ENCODE data around the gene RFC4. TPM values are rescaled to one million over a fixed set of nuclear protein-coding genes. Genes with fewer than 3 reads are reported as not detected.
"Not testable (repeated sequence)": the region's sequence is repeated elsewhere in the genome, so short reads cannot be mapped to it uniquely, and the experiment has no call there.

RFC4 gene
- total and polyA plus RNA-seq, 2 experiments from 2014 or later, result 73.3 to 107 TPM

DNA sequence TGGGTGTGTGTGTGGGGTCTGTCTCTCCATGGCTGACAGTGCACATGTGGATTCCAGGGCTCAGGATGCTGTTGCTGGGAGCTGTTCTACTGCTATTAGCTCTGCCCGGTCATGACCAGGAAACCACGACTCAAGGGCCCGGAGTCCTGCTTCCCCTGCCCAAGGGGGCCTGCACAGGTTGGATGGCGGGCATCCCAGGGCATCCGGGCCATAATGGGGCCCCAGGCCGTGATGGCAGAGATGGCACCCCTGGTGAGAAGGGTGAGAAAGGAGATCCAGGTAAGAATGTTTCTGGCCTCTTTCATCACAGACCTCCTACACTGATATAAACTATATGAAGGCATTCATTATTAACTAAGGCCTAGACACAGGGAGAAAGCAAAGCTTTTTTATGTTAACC, 46.7 kb upstream of the RFC4 start (continued):
- TF ChIP-seq, protein P1, sequence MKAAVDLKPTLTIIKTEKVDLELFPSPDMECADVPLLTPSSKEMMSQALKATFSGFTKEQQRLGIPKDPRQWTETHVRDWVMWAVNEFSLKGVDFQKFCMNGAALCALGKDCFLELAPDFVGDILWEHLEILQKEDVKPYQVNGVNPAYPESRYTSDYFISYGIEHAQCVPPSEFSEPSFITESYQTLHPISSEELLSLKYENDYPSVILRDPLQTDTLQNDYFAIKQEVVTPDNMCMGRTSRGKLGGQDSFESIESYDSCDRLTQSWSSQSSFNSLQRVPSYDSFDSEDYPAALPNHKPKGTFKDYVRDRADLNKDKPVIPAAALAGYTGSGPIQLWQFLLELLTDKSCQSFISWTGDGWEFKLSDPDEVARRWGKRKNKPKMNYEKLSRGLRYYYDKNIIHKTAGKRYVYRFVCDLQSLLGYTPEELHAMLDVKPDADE (IDR thresholded peaks at IDR 0.05), result no peak

DNA sequence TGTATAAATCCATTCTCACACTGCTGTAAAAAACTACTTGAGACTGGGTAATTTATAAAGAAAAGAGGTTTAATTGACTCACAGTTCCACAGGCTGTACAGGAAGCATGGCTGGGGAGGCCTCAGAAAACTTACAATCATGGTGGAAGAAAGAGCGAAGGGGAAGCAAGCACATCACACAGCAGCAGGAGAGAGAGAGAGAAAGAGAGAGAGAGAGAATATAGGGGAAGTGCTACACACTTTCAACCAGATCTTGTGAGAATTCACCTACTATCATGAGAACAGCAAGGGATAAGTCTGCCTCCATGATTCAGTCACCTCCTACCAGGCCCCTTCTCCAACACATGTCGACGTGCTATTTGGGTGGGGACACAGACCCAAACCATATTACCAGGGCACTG, 45.6 kb upstream of the RFC4 start:
- not testable (repeated sequence) for DNase-seq (ENCODE audit: low spot score); H3K4me2 ChIP-seq; H3K27me3 Mint-ChIP-seq (ENCODE audit: insufficient read depth, low read depth, poor library complexity); H3F3A ChIP-seq (replicated peaks; ENCODE audit: low read depth); H3K4me1 Mint-ChIP-seq; H3K27me3 ChIP-seq (ENCODE audit: insufficient read depth); ATAC-seq; H3K4me3 Mint-ChIP-seq; H2AFZ ChIP-seq; H4K20me1 ChIP-seq (replicated peaks; ENCODE audit: insufficient read depth); H3K4me3 ChIP-seq; H3K9me3 Mint-ChIP-seq; H3K27ac ChIP-seq (ENCODE audit: low read depth); H3K27ac Mint-ChIP-seq; H3K36me3 ChIP-seq (ENCODE audit: insufficient read depth); H3K9me2 ChIP-seq (ENCODE audit: insufficient read depth); H3K36me3 Mint-ChIP-seq (ENCODE audit: low read depth); H3K79me2 ChIP-seq (replicated peaks; ENCODE audit: insufficient read depth); H3K4me1 ChIP-seq (ENCODE audit: insufficient read depth)

DNA sequence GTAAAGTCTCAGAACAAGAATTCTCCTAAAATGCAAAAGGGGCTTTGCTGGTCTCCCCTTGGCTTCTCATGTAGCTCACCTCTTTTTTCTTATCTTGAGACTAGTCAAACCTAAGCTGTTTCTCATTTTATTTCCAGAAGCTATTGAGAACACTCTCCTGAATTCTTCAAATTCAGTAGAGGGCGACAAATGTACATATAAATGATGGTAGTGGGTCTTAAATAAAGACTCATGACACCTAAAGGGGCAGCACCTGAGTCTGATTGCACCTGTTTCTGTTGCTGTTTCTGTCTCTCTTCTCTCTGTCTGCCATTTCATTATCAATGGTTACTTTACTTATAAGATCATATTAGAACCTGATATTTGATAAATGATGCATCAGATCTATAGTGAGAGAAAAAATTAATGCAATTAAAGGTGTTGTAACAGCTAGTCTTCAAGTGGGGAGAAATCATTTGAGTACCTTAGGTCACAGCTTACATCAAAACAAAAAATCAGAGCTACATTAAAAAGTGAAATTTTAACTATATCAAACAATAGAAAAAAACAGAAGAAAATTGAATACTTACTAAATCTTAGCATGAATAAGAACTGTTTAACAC, 43.2 kb upstream of the RFC4 start:
- DNase-seq (ENCODE audit: low spot score) (peak; percentile 81), ATAC-seq (peak; percentile 93)
- Histone ChIP-seq H3K4me1 (ENCODE audit: insufficient read depth) (no peaks in the 10 kb centered on the region), H3K4me3 (no peak overlapping the region), H3K79me2 (replicated peaks; ENCODE audit: insufficient read depth) (no peaks in the 10 kb centered on the region), H3F3A (replicated peaks; ENCODE audit: low read depth) (no peaks in the 10 kb centered on the region), H3K4me2 (no peak overlapping the region), H3K36me3 (ENCODE audit: insufficient read depth) (no peaks in the 10 kb centered on the region), H3K9me2 (ENCODE audit: insufficient read depth) (peaks cover 8% of the 10 kb centered on the region; the same call in 1 of the 2 replicates), H3K27ac (ENCODE audit: low read depth) (no peak overlapping the region), H3K27me3 (ENCODE audit: insufficient read depth) (no peaks in the 10 kb centered on the region), H2AFZ (no peak overlapping the region), H4K20me1 (replicated peaks; ENCODE audit: insufficient read depth) (no peaks in the 10 kb centered on the region)
- Mint-ChIP-seq H3K36me3 (ENCODE audit: low read depth) (no peaks in the 10 kb centered on the region), H3K27ac (no peak overlapping the region), H3K9me3 (no peaks in the 10 kb centered on the region), H3K4me3 (no peak overlapping the region), H3K27me3 (ENCODE audit: insufficient read depth, low read depth, poor library complexity) (no peaks in the 10 kb centered on the region), H3K4me1 (no peaks in the 10 kb centered on the region; the same call in 2 of the 3 replicates)
- TF ChIP-seq ZNF114 (CRISPR knock-in tag; IDR thresholded peaks at IDR 0.05) (no peak), STAT1 (IDR thresholded peaks at IDR 0.05; ENCODE audit: unreplicated experiment) (no peak), NANOG (IDR thresholded peaks at IDR 0.05; ENCODE audit: borderline replicate concordance) (0 out of 2 replicates have a peak, but pooled peaks have one; percentile 10), EZH2 (IDR thresholded peaks at IDR 0.05; ENCODE audit: low read depth, unreplicated experiment) (no peak), CREB1 (CRISPR knock-in tag; IDR thresholded peaks at IDR 0.05; ENCODE audit: low read depth) (no peak), EZH2phosphoT487 (IDR thresholded peaks at IDR 0.05; ENCODE audit: unreplicated experiment) (no peak), ZNF331 (CRISPR knock-in tag; IDR thresholded peaks at IDR 0.05; ENCODE audit: low read depth) (no peak)
- TF ChIP-seq, protein P1 (IDR thresholded peaks at IDR 0.05), result no peak
- TF ChIP-seq, protein P2, sequence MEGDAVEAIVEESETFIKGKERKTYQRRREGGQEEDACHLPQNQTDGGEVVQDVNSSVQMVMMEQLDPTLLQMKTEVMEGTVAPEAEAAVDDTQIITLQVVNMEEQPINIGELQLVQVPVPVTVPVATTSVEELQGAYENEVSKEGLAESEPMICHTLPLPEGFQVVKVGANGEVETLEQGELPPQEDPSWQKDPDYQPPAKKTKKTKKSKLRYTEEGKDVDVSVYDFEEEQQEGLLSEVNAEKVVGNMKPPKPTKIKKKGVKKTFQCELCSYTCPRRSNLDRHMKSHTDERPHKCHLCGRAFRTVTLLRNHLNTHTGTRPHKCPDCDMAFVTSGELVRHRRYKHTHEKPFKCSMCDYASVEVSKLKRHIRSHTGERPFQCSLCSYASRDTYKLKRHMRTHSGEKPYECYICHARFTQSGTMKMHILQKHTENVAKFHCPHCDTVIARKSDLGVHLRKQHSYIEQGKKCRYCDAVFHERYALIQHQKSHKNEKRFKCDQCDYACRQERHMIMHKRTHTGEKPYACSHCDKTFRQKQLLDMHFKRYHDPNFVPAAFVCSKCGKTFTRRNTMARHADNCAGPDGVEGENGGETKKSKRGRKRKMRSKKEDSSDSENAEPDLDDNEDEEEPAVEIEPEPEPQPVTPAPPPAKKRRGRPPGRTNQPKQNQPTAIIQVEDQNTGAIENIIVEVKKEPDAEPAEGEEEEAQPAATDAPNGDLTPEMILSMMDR (conservative IDR thresholded peaks at IDR 0.05; ENCODE audit: low read depth in 2 of 2), result peak; percentile 70 to 75
- TF ChIP-seq, protein P3, sequence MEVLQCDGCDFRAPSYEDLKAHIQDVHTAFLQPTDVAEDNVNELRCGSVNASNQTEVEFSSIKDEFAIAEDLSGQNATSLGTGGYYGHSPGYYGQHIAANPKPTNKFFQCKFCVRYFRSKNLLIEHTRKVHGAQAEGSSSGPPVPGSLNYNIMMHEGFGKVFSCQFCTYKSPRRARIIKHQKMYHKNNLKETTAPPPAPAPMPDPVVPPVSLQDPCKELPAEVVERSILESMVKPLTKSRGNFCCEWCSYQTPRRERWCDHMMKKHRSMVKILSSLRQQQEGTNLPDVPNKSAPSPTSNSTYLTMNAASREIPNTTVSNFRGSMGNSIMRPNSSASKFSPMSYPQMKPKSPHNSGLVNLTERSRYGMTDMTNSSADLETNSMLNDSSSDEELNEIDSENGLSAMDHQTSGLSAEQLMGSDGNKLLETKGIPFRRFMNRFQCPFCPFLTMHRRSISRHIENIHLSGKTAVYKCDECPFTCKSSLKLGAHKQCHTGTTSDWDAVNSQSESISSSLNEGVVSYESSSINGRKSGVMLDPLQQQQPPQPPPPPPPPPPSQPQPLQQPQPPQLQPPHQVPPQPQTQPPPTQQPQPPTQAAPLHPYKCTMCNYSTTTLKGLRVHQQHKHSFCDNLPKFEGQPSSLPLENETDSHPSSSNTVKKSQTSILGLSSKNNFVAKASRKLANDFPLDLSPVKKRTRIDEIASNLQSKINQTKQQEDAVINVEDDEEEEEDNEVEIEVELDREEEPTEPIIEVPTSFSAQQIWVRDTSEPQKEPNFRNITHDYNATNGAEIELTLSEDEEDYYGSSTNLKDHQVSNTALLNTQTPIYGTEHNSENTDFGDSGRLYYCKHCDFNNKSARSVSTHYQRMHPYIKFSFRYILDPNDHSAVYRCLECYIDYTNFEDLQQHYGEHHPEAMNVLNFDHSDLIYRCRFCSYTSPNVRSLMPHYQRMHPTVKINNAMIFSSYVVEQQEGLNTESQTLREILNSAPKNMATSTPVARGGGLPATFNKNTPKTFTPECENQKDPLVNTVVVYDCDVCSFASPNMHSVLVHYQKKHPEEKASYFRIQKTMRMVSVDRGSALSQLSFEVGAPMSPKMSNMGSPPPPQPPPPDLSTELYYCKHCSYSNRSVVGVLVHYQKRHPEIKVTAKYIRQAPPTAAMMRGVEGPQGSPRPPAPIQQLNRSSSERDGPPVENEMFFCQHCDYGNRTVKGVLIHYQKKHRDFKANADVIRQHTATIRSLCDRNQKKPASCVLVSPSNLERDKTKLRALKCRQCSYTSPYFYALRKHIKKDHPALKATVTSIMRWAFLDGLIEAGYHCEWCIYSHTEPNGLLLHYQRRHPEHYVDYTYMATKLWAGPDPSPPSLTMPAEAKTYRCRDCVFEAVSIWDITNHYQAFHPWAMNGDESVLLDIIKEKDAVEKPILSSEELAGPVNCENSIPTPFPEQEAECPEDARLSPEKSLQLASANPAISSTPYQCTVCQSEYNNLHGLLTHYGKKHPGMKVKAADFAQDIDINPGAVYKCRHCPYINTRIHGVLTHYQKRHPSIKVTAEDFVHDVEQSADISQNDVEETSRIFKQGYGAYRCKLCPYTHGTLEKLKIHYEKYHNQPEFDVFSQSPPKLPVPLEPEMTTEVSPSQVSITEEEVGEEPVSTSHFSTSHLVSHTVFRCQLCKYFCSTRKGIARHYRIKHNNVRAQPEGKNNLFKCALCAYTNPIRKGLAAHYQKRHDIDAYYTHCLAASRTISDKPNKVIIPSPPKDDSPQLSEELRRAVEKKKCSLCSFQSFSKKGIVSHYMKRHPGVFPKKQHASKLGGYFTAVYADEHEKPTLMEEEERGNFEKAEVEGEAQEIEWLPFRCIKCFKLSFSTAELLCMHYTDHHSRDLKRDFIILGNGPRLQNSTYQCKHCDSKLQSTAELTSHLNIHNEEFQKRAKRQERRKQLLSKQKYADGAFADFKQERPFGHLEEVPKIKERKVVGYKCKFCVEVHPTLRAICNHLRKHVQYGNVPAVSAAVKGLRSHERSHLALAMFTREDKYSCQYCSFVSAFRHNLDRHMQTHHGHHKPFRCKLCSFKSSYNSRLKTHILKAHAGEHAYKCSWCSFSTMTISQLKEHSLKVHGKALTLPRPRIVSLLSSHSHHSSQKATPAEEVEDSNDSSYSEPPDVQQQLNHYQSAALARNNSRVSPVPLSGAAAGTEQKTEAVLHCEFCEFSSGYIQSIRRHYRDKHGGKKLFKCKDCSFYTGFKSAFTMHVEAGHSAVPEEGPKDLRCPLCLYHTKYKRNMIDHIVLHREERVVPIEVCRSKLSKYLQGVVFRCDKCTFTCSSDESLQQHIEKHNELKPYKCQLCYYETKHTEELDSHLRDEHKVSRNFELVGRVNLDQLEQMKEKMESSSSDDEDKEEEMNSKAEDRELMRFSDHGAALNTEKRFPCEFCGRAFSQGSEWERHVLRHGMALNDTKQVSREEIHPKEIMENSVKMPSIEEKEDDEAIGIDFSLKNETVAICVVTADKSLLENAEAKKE (CRISPR knock-in tag; IDR thresholded peaks at IDR 0.05), result no peak
